HepG2 (cell line): ENCODE results near the gene RAD54L. TPM values are rescaled to one million over a fixed set of nuclear protein-coding genes. Genes with fewer than 3 reads are reported as not detected.
A peak's percentile ranks its signal among the peaks of the same experiment; 100 is the strongest.

Experiments used
- ARID2 ChIP-seq: sonication (generic); formaldehyde crosslinking; IDR thresholded peaks from 2 replicates; pipeline ENCODE4 v1.8.1; 2022; ENCODE audit warnings: mild to moderate bottlenecking, missing genetic modification reagents, borderline replicate concordance
- CBX5 ChIP-seq: sonication (generic); formaldehyde crosslinking; IDR thresholded peaks from 2 replicates; pipeline ENCODE4 v1.4.0; 2020; ENCODE audit warnings: missing genetic modification reagents, borderline replicate concordance
- CEBPZ ChIP-seq: IDR thresholded peaks from 2 replicates; pipeline ENCODE4 v1.6.1; 2012; ENCODE audit warnings: low read length, improper control_type of control experiment
- E2F2 ChIP-seq: sonication (generic); formaldehyde crosslinking; IDR thresholded peaks from 2 replicates; pipeline ENCODE4 v1.4.0; 2020; ENCODE audit warnings: missing genetic modification reagents, borderline replicate concordance
- GPBP1L1 ChIP-seq: sonication (generic); formaldehyde crosslinking; IDR thresholded peaks from 2 replicates; pipeline ENCODE4 v1.5.0; 2020; ENCODE audit warnings: mild to moderate bottlenecking, missing genetic modification reagents
- HOXA5 ChIP-seq: sonication (generic); formaldehyde crosslinking; IDR thresholded peaks from 2 replicates; pipeline ENCODE4 v1.4.0; 2020; ENCODE audit warnings: missing genetic modification reagents
- HOXD1 ChIP-seq: sonication (generic); formaldehyde crosslinking; IDR thresholded peaks from 2 replicates; pipeline ENCODE4 v1.5.0; 2020; ENCODE audit warnings: missing genetic modification reagents
- KMT2B ChIP-seq: IDR thresholded peaks from 2 replicates; pipeline ENCODE4 v1.6.1; 2016; ENCODE audit warnings: missing genetic modification reagents, missing compliant biosample characterization
- MTERF4 ChIP-seq: sonication (generic); formaldehyde crosslinking; IDR thresholded peaks from 2 replicates; pipeline ENCODE4 v1.8.0; 2023; ENCODE audit warnings: mild to moderate bottlenecking, missing genetic modification reagents
- NCOR1 ChIP-seq: fragments of 200-600 bp; sonication (generic); IDR thresholded peaks from 2 replicates; pipeline ENCODE4 v1.7.0; 2017; ENCODE audit warnings: antibody characterized with exemption, low read length, borderline replicate concordance
- PHF5A ChIP-seq: IDR thresholded peaks from one replicate; pipeline ENCODE4 v1.6.1; 2018; ENCODE audit warnings: low read depth, missing genetic modification reagents; ENCODE audit not compliant: unreplicated experiment
- ZBTB7B ChIP-seq: sonication (generic); formaldehyde crosslinking; IDR thresholded peaks from 2 replicates; pipeline ENCODE4 v1.4.0; 2020; ENCODE audit warnings: missing genetic modification reagents
- ZFAT ChIP-seq: sonication (generic); formaldehyde crosslinking; conservative IDR thresholded peaks from 2 replicates; pipeline ENCODE4 v1.8.1; 2023; ENCODE audit warnings: missing genetic modification reagents, inconsistent platforms
- ZNF430 ChIP-seq: sonication (generic); formaldehyde crosslinking; IDR thresholded peaks from 2 replicates; pipeline ENCODE4 v1.9.0; 2021; ENCODE audit warnings: mild to moderate bottlenecking, missing genetic modification reagents
- ZNF431 ChIP-seq: sonication (generic); formaldehyde crosslinking; IDR thresholded peaks from 2 replicates; pipeline ENCODE4 v1.9.0; 2022; ENCODE audit warnings: missing genetic modification reagents, low read depth, mild to moderate bottlenecking, borderline replicate concordance
- ZNF460 ChIP-seq: sonication (generic); formaldehyde crosslinking; IDR thresholded peaks from 2 replicates; pipeline ENCODE4 v1.5.1; 2020; ENCODE audit warnings: missing genetic modification reagents, mild to moderate bottlenecking, borderline replicate concordance
- ZNF691 ChIP-seq: sonication (generic); formaldehyde crosslinking; IDR thresholded peaks from 2 replicates; pipeline ENCODE4 v1.4.0; 2020; ENCODE audit warnings: missing genetic modification reagents, low read depth, mild to moderate bottlenecking, borderline replicate concordance
- ZNF788 ChIP-seq: sonication (generic); formaldehyde crosslinking; IDR thresholded peaks from 2 replicates; pipeline ENCODE4 v1.5.0; 2020; ENCODE audit warnings: mild to moderate bottlenecking, missing genetic modification reagents, borderline replicate concordance
- ZSCAN9 ChIP-seq: IDR thresholded peaks from 2 replicates; pipeline ENCODE4 v1.6.1; 2016; ENCODE audit warnings: borderline replicate concordance
- polyA plus RNA-seq, 8 experiments: library from polyadenylated mRNA; depleted of rRNA in 3 of 8; stranded (reverse) in 7 of 8; unstranded in 1 of 8; fragments of >200 nt; fragmentation: Illumina TruSeq in 4 of 8; extraction: Trizol in 4 of 8; gene quantifications; 2 replicates each; pipeline versions ENCODE4 v1.2.1 to v1.2.3, GENCODE V29; 2011 to 2016; ENCODE audit warnings: low read depth in 4 of 8, missing spikeins in 1 of 8, mixed read lengths in 1 of 8; ENCODE audit not compliant: insufficient read depth in 1 of 8
- total RNA-seq, 5 experiments: library from RNA; depleted of rRNA; stranded (reverse); fragments of >200 nt; fragmentation: Illumina TruSeq; extraction: Trizol; gene quantifications; 2 replicates each; pipeline ENCODE4 v1.2.3, GENCODE V29; 2016; ENCODE audit warnings: low read depth in 1 of 5

RAD54L gene
- total and polyA plus RNA-seq, 2 of the 13 experiments (the other 11 are each of a cell fraction or from before 2014, with no cell fraction given): 10.2 to 30.0 TPM

- 0 out of 2 replicates have a peak, but pooled peaks have one; percentile 22 for TF ChIP-seq ZNF431
- TF ChIP-seq ZFAT (CRISPR knock-in tag): peak; percentile 38; the same call in 1 of the 2 replicates
- TF ChIP-seq GPBP1L1: no peak
- TF ChIP-seq ZNF430 (CRISPR knock-in tag): peak; percentile 24; the same call in 1 of the 2 replicates
- no peak; the same call in 1 of the 2 replicates for TF ChIP-seq KMT2B (CRISPR knock-in tag)
- no peak for TF ChIP-seq ZSCAN9
- TF ChIP-seq ZBTB7B (CRISPR knock-in tag): no peak; the same call in 1 of the 2 replicates
- no peak for TF ChIP-seq NCOR1
- TF ChIP-seq E2F2 (CRISPR knock-in tag): no peak
- TF ChIP-seq ZNF460 (CRISPR knock-in tag): no peak
- peak; percentile 77; the same call in 1 of the 2 replicates for TF ChIP-seq HOXA5 (CRISPR knock-in tag)
- peak; percentile 18; the same call in 1 of the 2 replicates for TF ChIP-seq ZNF788 (CRISPR knock-in tag)
- TF ChIP-seq CBX5 (CRISPR knock-in tag): no peak
- no peak for TF ChIP-seq ARID2 (CRISPR knock-in tag)
- TF ChIP-seq MTERF4 (CRISPR knock-in tag): no peak
- peak; percentile 65; the same call in 1 of the 2 replicates for TF ChIP-seq ZNF691 (CRISPR knock-in tag)
- no peak for TF ChIP-seq CEBPZ
- no peak for TF ChIP-seq PHF5A
- peak; percentile 19 for TF ChIP-seq HOXD1 (CRISPR knock-in tag)
Observed at GRCh38 chr1:46301808-46302640, 54.5 kb downstream of the RAD54L start (continued).
